GM12891 (cell line): ENCODE data around the gene CMTM6.

ENCODE experiments used
- PAX5 ChIP-seq: IDR thresholded peaks from 2 replicates; pipeline ENCODE4 v1.6.1; 2011; ENCODE audit warnings: low read length, moderate library complexity, mild to moderate bottlenecking; ENCODE audit not compliant: insufficient read depth, severe bottlenecking
- SPI1 ChIP-seq: IDR thresholded peaks from 2 replicates; pipeline ENCODE4 v1.6.1; 2011; ENCODE audit warnings: low read depth, low read length, control low read depth

DNA sequence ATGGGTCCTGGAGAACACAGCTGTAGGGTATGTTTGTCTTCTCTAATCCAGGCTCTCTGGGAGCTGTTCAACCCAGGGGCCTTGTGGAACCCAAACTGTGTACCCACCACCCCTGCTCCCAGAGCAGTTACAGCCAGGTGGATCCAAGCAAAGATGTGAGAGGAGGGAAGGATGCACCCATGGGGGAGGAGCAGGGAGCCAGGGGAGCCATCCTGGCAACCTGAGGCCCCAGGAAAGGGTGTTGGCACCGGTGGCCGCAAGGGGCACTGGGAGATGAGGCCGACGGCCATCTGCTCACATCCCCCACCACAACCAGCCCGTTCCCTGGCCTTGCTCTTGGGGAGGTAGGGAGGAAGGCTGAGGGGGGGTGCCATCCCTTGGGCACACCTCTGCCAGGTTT, 43.2 kb downstream of the CMTM6 start:
- TF ChIP-seq SPI1 (no peak), PAX5 (no peak)
